HepG2 (cell line): ENCODE results near the gene MXRA8. TPM values are rescaled to one million over a fixed set of nuclear protein-coding genes. Genes with fewer than 3 reads are reported as not detected.

Experiments used
- HINFP ChIP-seq: sonication (generic); formaldehyde crosslinking; IDR thresholded peaks from 2 replicates; pipeline ENCODE4 v1.4.0; 2020; ENCODE audit warnings: low read depth, mild to moderate bottlenecking, missing genetic modification reagents
- KAT8 ChIP-seq: IDR thresholded peaks from 2 replicates; pipeline ENCODE4 v1.6.1; 2016; ENCODE audit warnings: missing genetic modification reagents, missing compliant biosample characterization
- KLF11 ChIP-seq: IDR thresholded peaks from 2 replicates; pipeline ENCODE4 v1.6.1; 2016; ENCODE audit warnings: missing compliant biosample characterization
- MED8 ChIP-seq: sonication (generic); formaldehyde crosslinking; IDR thresholded peaks from 2 replicates; pipeline ENCODE4 v1.8.1; 2023; ENCODE audit warnings: mild to moderate bottlenecking, missing genetic modification reagents; ENCODE audit not compliant: insufficient replicate concordance
- MEIS2 ChIP-seq: sonication (generic); formaldehyde crosslinking; IDR thresholded peaks from 2 replicates; pipeline ENCODE4 v1.9.0; 2021; ENCODE audit warnings: mild to moderate bottlenecking, missing genetic modification reagents
- MYC ChIP-seq: sonication (generic); formaldehyde crosslinking; IDR thresholded peaks from 2 replicates; pipeline ENCODE4 v1.9.0; 2021; ENCODE audit warnings: missing genetic modification reagents, borderline replicate concordance
- SMYD3 ChIP-seq: sonication (generic); formaldehyde crosslinking; IDR thresholded peaks from 2 replicates; pipeline ENCODE4 v1.8.1; 2023; ENCODE audit warnings: mild to moderate bottlenecking, missing genetic modification reagents
- TFDP1 ChIP-seq: IDR thresholded peaks from 2 replicates; pipeline ENCODE4 v1.6.1; 2016; ENCODE audit warnings: missing compliant biosample characterization, missing genetic modification reagents, borderline replicate concordance
- ZFP1 ChIP-seq: IDR thresholded peaks from 2 replicates; pipeline ENCODE4 v1.6.1; 2016
- ZFP41 ChIP-seq: sonication (generic); formaldehyde crosslinking; IDR thresholded peaks from 2 replicates; pipeline ENCODE4 v1.4.0; 2020; ENCODE audit warnings: mild to moderate bottlenecking, missing genetic modification reagents, borderline replicate concordance
- ZIK1 ChIP-seq: sonication (generic); formaldehyde crosslinking; IDR thresholded peaks from 2 replicates; pipeline ENCODE4 v1.5.0; 2020; ENCODE audit warnings: mild to moderate bottlenecking, low read depth, missing genetic modification reagents, borderline replicate concordance
- ZMAT5 ChIP-seq: sonication (generic); formaldehyde crosslinking; IDR thresholded peaks from 2 replicates; pipeline ENCODE4 v1.5.0; 2020; ENCODE audit warnings: mild to moderate bottlenecking, low read depth, missing genetic modification reagents, borderline replicate concordance
- ZNF225 ChIP-seq: sonication (generic); formaldehyde crosslinking; IDR thresholded peaks from 2 replicates; pipeline ENCODE4 v1.4.0; 2020; ENCODE audit warnings: mild to moderate bottlenecking, missing genetic modification reagents
- ZNF280D ChIP-seq: sonication (generic); formaldehyde crosslinking; IDR thresholded peaks from 2 replicates; pipeline ENCODE4 v1.5.1; 2020; ENCODE audit warnings: mild to moderate bottlenecking, missing genetic modification reagents
- ZNF512 ChIP-seq: sonication (generic); formaldehyde crosslinking; IDR thresholded peaks from 2 replicates; pipeline ENCODE4 v1.4.0; 2020; ENCODE audit warnings: mild to moderate bottlenecking, missing genetic modification reagents
- ZNF550 ChIP-seq: sonication (generic); formaldehyde crosslinking; IDR thresholded peaks from 2 replicates; pipeline ENCODE4 v1.4.0; 2020; ENCODE audit warnings: mild to moderate bottlenecking, missing genetic modification reagents, borderline replicate concordance
- ZNF556 ChIP-seq: sonication (generic); formaldehyde crosslinking; IDR thresholded peaks from 2 replicates; pipeline ENCODE4 v1.4.0; 2020; ENCODE audit warnings: mild to moderate bottlenecking, missing genetic modification reagents, borderline replicate concordance
- ZNF562 ChIP-seq: sonication (generic); formaldehyde crosslinking; IDR thresholded peaks from 2 replicates; pipeline ENCODE4 v1.8.0; 2022; ENCODE audit warnings: missing genetic modification reagents, borderline replicate concordance
- ZNF781 ChIP-seq: sonication (generic); formaldehyde crosslinking; IDR thresholded peaks from 2 replicates; pipeline ENCODE4 v1.5.1; 2020; ENCODE audit warnings: borderline replicate concordance, mild to moderate bottlenecking, missing genetic modification reagents; ENCODE audit errors: not compliant biosample characterization
- ZUFSP ChIP-seq: sonication (generic); formaldehyde crosslinking; IDR thresholded peaks from 2 replicates; pipeline ENCODE4 v1.9.0; 2021; ENCODE audit warnings: missing genetic modification reagents, mild to moderate bottlenecking, borderline replicate concordance
- polyA plus RNA-seq, 8 experiments: library from polyadenylated mRNA; depleted of rRNA in 3 of 8; stranded (reverse) in 7 of 8; unstranded in 1 of 8; fragments of >200 nt; fragmentation: Illumina TruSeq in 4 of 8; extraction: Trizol in 4 of 8; gene quantifications; 2 replicates each; pipeline versions ENCODE4 v1.2.1 to v1.2.3, GENCODE V29; 2011 to 2016; ENCODE audit warnings: low read depth in 4 of 8, missing spikeins in 1 of 8, mixed read lengths in 1 of 8; ENCODE audit not compliant: insufficient read depth in 1 of 8
- total RNA-seq, 5 experiments: library from RNA; depleted of rRNA; stranded (reverse); fragments of >200 nt; fragmentation: Illumina TruSeq; extraction: Trizol; gene quantifications; 2 replicates each; pipeline ENCODE4 v1.2.3, GENCODE V29; 2016; ENCODE audit warnings: low read depth in 1 of 5

Gene MXRA8
- total and polyA plus RNA-seq, 2 of the 13 experiments (the other 11 are each of a cell fraction or from before 2014, with no cell fraction given), result 19.8 to 44.8 TPM

- TF ChIP-seq KAT8 (CRISPR knock-in tag) (0 out of 2 replicates have a peak, but pooled peaks have one; percentile 5), ZNF550 (no peak), ZNF781 (CRISPR knock-in tag) (no peak), ZIK1 (no peak), ZUFSP (CRISPR knock-in tag) (no peak), ZFP41 (CRISPR knock-in tag) (no peak), MYC (CRISPR knock-in tag) (no peak), ZNF556 (CRISPR knock-in tag) (no peak), MEIS2 (CRISPR knock-in tag) (no peak), ZFP1 (CRISPR knock-in tag) (no peak), HINFP (no peak), ZNF512 (CRISPR knock-in tag) (no peak), ZNF280D (CRISPR knock-in tag) (no peak), MED8 (CRISPR knock-in tag) (no peak), KLF11 (CRISPR knock-in tag) (no peak), TFDP1 (CRISPR knock-in tag) (no peak; the same call in 1 of the 2 replicates), ZNF562 (CRISPR knock-in tag) (no peak), SMYD3 (CRISPR knock-in tag) (no peak), ZNF225 (CRISPR knock-in tag) (no peak), ZMAT5 (no peak)
These were observed 49.6 kb downstream of the MXRA8 start (continued) for GRCh38 chr1:1308756-1309250.
